ENCODE results near the gene UFSP2.

The UFSP2 gene, protein sequence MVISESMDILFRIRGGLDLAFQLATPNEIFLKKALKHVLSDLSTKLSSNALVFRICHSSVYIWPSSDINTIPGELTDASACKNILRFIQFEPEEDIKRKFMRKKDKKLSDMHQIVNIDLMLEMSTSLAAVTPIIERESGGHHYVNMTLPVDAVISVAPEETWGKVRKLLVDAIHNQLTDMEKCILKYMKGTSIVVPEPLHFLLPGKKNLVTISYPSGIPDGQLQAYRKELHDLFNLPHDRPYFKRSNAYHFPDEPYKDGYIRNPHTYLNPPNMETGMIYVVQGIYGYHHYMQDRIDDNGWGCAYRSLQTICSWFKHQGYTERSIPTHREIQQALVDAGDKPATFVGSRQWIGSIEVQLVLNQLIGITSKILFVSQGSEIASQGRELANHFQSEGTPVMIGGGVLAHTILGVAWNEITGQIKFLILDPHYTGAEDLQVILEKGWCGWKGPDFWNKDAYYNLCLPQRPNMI

DNA sequence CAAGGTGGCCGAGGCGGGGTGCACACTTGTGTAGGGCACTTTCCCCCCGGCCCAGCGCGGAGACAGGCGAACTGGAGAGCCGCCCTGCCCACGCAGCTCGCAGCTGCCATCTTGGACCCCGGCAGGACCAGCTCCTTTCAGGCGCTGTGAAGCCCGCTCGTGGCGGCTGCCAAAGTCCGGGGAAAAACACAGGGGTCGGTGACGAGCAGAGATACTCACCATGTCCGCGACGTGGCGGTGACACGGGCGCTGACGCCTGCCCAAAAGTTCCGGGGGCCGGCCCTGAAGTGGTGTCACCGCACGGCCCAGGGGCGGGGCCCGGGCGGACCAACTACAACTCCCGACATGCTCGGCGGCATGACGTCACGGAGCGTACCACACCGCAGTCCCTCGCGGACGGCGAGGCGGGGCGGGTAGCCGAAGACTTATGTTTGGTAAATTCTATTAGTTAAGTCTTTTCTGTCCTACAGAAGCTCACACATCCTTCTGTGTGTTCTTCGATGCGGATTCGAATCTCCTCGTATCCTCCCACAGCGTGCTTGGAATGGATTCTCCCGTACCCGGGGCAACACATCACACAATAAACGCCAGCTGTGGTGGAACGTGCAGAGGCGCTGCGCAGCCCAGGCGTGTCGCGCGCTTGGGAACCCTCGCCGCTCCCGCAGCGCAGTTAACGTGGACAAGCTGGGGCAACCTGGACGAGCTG, at the start of gene UFSP2:
Gene UFSP2 (minus strand): TSS at position 318 of the 706 bp plus-strand sequence. CDS start 96 bp downstream, at position 222.
- DNase-seq (ENCODE audit: low read depth, low spot score) = peak; percentile 74

DNA sequence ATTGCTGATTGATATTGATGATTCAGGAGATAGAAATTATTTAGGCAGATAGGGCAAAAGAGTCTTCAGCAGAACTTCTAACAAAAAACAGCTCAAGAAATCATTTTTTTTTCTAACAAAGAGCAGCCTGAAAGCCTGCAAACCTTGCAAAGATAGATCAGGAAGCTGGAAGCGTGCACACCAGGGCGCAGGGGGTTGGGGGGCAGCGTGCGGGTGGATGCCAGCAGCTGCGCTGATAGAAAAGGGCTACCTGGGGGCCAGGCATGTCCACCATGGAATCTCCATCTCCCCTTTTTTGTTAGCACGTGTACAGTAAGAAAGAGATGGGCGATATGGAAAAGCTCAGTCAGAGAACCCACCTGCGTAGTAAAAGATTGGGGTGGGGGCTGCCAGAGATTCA, 47.5 kb upstream of the UFSP2 start:
- DNase-seq (ENCODE audit: low read depth, low spot score) = no peak

DNA sequence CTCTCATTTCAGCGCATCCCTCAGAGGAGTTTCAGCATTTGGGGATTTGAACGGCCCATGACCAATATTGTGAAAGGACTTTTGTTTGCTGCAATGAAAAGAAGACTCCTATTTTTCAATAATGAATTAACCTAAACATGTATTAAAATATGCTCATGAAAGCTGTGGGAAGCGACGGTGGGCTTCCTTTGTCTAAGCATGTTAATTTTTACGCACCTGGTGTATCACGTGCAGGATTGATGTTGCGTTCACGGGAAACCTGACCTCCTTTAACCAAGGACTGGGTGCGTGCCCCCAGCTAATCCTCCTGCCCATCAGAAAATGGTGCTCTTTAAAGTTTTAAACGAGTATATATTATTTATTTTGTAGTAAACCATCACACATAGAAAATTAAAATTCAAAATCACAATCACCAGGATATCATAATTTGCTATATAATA, 46.4 kb upstream of the UFSP2 start:
- no peak for DNase-seq (ENCODE audit: low read depth, low spot score)

DNA sequence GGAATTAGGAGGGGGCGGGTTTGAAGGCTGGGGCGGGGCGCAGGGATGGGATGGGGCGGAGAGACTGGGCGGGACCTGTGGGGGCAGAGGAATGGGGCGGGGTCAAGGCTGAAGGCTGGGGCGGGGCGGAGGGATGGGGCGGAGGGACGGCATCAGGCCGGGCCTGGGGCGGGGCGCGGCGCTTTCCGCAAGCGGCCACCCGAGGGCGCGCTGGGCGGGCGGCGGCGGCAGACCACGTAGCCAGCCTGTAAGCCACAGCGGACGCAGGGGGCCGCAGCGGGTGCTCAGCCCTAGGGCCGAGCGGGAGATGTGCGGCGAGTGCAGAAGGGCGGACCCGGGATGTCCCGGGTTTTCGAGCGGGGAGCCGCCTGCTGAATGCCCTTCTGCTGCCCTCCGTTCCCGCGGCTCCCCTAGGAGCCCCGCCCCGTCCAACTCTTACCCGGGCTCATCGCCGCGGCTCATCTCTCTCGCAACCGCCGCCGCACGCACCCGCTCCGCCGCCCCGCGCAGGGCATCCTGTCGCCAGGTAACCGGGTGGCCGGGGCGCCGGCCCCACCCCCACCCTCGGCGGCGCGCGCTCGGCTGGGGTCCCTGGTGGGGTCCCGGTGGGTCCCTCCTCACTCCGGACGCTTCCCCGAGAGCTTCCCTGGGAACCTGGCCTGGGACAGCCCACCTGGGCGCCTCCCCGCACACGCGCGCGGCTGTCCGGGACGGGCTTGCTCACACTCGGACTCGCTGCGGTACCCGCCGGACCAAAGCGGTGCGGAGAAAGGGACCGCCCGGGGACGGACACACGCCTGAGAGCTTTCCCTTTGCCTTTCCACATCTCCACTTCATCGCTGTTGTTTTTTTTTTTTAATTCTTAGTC, 45.7 kb upstream of the UFSP2 start, which contains the start of gene CCDC110:
Gene CCDC110 (minus strand): TSS at position 499 of the 868 bp plus-strand sequence. CDS start 50 bp downstream, at position 449.
- peak; percentile 71 for DNase-seq (ENCODE audit: low read depth, low spot score)

DNA sequence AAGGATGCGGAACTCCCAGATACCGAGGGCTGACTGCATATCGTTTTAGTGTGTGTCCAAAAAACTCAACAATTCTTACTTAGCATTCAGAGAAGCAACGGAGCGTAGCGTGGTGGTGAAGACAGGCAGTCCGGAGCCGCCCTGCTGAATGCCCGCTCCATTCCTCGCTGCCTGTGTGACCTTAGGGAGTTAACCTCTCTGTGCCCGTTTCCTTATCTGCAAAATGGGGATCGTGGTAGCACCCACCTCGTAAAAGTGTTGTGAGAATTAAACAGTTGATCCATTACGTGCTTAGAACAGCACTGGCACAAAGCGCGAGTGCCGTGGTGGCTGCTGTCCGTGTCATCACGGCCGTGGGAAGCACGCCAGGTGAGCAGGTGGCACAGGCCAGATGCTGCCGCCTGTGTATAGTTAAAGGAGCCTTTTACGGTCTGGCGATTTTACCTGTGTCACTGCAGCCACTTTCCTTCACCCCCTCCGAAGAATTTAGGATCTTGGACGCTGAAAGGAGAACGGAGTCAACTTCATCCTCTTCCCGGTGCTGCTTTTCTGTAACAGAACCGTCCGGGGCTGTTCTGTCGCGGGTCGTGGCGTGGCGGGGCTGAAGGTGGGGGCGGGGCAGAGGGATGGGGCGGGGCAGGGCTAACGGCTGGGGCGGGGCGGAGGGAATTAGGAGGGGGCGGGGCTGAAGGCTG, 44.9 kb upstream of the UFSP2 start:
- peak; percentile 15 for DNase-seq (ENCODE audit: low read depth, low spot score)

DNA sequence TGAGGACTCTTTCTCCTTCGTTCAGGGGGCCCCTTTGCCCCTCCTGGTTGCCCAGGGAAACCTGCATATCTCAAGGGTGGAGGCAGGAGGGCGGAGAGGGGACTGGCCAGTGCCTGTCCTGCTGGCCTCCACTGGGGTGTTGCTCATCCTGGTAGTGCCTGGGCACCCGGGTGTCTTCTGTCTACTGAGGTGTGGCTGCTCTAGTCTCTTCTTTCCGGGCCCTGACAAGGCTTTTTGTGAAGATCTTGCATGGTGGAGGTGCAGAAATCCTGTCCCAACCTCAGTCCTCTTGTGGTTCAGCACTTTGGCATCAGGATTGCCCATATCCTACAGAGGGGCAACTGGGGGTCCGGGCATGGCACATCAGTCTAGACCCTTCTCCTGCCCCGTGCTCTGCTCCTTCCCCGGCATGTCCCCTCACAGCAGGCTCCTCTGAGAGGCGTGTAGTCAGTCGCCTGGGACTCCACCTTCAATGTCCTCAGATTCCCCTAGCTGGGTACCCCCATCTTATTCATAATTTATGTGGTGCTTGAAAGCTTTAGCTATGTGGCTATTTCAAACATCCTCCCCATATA, 43.9 kb upstream of the UFSP2 start:
- DNase-seq (ENCODE audit: low read depth, low spot score) = no peak

DNA sequence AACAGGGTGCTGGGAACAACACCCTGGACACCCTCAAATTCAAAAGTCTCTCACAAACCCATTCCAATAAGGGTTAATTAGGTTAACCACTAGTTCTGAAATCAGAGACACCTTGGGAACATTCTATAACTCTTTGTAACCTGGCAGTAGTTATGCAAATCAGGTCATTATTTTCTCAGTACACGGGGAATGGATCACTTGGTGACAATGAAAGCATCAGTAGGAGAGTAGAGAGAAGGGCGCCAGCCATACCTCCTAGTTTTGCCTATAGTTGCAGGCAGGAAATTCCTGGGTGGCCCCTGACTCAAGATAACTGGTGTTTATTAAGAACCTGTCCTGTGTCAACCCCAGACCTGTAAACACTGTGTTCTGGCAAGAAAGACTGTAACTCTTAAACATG, 43.2 kb upstream of the UFSP2 start:
- no peak for DNase-seq (ENCODE audit: low read depth, low spot score)

DNA sequence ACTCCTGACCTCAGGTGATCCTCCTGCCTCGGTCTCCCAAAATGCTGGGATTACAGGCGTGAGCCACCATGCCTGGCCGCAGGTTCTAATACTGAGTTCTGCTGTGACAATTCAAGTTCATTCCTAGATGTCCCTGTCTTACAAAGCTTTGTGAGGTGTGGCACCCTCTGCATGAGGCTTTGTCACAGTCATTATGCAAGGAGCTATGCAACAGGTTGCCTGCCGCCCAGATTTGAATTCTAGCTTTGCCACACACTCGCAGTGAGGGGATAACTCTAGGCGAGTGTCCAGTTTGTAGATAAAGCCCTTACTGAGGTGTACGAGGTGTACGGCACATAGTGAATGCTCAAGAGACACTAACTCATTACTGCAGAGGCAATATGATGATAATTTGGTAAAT, 42.2 kb upstream of the UFSP2 start:
- no peak for DNase-seq (ENCODE audit: low read depth, low spot score)

DNA sequence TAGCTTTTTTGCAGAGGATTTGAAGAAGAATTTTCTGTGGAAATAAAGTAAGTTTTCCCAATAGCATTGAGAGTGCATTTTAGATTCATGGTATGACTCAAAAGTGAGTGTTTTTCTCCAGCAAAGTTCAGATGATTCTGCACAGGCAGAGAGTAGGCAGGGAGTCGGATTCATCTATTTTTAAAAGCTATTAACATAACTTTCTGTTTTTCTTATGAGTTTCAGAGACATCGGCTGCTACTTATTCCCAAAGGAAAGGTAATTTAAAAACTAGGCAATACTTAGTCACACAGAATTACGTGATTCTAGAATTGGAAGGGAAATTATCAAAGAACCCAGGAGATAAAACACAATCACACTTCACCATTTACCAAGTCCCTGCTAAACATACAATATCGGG, 41.3 kb upstream of the UFSP2 start:
- DNase-seq (ENCODE audit: low read depth, low spot score) = no peak

DNA sequence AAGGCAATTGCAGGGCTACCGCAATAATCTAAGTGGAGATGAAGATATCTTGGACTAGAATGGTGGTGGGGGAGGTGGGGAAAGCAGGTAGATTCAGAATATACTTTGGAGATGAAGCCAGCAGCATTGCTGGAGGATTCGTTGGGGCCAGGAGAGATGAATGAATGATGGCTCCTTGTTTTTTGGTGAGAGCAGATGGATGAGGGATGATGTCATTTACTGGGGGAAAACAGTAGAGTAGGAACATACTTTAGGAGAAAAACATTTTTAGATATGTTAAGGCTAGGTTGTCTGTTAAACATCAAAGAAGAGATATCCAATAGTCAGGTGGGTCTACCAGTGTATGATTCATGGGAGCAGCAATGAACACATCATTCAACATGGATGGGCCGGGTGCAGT, 39.9 kb upstream of the UFSP2 start:
- no peak for DNase-seq (ENCODE audit: low read depth, low spot score)

DNA sequence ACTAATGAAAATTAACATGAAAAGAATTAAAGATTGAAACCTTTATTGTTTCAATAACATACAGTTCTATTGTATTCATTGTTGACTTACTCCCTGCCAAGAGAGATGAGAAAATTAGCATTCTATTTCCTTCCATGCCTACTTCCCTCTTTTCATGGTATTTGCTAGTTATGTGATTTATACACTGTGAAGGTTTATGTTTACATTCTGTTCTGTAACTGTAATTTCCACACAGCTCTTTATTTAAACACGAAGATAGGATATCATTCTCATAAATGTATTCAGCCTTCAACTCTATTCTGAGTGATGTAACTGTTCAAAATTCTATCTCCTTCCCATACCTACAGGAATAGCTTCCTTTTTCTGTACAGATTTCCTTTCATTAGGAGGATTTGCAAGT, 39.1 kb upstream of the UFSP2 start:
- no peak for DNase-seq (ENCODE audit: low read depth, low spot score)

DNA sequence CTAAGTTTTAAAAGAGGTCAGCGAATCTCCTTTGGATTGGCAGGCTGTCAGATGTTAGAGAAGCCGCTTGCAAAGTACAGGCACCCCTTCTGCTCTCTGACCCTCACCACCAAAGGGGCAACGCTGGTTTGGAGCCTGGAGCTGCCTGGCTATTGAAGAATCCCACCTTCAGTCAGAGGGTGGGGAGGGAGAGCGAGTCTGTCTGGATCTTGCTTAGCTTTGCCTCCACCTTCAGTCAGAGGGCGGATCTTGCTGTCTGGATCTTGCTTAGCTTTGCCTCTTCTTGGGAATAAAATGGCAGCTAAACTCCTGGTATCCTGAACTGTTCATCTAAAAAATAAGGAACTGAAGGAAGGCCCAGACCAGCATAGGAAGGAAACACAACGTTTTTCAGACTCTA, 38.4 kb upstream of the UFSP2 start:
- DNase-seq (ENCODE audit: low read depth, low spot score) = no peak

DNA sequence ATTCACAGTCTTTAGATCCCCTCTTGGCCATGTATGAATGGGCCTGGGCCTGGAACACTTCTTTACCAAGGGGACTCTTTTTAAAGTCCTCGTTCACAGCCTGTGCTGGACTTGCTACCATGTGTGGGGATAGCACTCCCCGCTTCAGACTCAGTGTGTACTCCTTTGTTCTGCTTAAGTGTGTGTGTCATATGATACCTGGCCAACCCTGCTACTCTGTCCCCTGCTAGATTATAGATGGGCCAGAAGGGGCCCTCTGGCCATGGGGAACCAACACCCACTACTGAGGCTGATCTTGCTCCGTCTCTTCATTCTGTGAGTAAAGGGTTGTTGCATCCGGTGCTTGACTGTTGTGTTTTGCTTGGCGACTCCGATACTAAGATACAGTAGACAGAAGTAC, 37.8 kb upstream of the UFSP2 start:
- no peak for DNase-seq (ENCODE audit: low read depth, low spot score)

DNA sequence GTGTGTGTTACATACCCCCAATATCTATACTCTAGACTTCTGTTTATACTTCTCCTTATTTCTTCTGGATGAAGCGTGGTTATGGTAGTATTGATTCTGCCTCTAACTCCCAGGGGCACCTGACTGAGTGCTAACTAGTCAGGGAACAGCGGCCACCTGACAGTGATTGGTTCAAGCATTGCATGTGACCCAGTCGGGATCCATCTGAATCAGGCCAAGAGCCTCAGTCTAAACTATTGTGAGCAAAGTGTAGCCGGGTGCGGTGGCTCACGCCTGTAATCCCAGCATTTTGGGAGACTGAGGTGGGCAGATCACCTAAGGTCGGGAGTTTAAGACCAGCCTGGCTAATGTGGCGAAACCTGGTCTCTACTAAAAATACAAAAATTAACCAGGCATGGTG, 35.8 kb upstream of the UFSP2 start:
- DNase-seq (ENCODE audit: low read depth, low spot score) = no peak

DNA sequence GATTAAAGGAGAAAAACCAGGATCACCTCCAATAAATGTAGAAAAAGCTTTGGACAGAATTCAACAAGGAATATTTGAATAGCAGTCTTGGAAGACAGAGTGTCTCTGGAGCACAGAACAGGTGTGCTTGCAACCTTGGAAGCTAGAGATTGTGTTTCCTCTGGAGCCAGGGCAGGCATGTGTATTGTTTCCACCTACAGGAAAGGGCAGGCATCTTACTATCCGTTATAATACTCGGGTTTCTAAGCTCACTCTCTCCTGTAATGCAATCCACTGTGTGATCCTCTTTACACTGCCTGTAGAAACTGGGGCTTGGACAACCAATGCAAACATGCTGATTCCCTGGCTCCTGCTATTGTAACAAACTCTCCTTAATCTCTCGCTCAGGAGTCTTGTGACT, 31.4 kb upstream of the UFSP2 start:
- DNase-seq (ENCODE audit: low read depth, low spot score) = no peak

DNA sequence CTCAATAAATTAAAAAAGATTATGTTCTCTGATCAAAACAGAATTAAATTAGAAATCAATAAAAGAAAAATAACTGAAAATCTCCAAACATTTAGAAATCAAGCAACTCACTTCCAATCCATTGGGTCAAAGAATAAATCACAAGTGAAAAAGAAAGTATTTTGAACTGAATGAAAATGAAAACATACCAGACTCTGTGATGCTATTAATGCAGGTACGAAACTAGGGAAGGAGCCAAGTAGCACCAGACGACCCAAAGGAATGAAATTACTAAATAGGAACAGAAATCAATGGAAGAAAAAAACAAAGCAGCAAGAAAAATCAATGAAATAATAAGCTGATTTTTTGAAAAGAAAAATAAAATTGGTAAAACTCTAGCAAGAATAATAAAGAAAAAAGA, 30.4 kb upstream of the UFSP2 start:
- no peak for DNase-seq (ENCODE audit: low read depth, low spot score)

DNA sequence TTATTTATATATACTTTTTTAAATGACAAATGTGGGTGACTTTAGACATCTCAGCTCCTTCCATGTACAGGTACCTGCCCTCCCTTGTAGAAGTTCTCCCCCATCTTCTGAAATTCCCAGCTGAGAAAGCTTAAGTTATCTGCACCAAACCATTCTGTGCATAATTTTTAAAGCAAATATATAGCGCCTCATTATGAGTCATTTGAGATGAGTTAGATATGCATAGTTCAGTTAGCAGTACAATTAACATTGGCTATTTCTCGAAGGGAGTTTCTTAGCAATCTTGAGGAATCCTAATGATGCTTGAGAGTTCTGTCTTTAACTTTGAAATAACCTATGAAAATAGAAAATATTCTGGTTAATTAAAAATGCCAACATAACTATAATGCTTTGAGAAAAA, 19.4 kb upstream of the UFSP2 start:
- no peak for DNase-seq (ENCODE audit: low read depth, low spot score)

DNA sequence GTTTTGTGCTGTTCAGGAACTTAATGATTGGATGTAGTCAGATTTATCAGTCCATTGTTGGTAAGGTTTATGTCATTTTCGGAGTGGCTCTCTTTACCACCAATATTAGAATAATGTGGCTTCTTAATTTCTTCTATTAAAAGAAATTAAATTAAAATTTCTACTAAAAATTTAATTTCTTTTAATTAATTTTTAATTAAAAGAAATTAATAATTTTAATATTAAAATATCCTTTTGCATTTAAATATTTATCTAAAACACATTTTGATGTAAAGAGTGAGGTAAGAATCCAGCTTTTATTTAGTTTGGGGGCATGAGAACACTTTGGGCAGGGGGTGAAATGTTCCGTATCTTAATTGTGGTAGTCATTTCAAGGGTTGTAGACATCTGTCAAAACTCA, 15.7 kb upstream of the UFSP2 start:
- no peak for DNase-seq (ENCODE audit: low read depth, low spot score)

DNA sequence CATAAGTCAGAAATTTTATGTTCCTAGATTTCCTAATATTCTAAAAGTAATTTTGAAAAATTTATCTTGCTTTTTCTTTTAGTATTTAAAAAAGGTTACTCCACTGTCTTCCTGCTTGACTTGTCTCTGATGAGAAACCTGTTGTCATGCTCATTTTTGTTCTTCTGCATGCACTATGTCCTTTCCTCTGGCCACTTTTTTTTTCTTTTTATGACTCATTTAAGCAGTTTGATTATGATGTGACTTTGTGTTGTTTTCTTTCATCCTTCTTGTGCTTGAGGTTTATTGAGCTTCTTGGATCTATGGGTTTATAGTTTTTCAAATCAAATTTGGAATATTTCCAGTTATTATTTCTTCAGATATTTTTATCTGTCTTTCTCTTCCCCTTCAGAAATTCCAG, 12.0 kb upstream of the UFSP2 start:
- DNase-seq (ENCODE audit: low read depth, low spot score) = no peak

DNA sequence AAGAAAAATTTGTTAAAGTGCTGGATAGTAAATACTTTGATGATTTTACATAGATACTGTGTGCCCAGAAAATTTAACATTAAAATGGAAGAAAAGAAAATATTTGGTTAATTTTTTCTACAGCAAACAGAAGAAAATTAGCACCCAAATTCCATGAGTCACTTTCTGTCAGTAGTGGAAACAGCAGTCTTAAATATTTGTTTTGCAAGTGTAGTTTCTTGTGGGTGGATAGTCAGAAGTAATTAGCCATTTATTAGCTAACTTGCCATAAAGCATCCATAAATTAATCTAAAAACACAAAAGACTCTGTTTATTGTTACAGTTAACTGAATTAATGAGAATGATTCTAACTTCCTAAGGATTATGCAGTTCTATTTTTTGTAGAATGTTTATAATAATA, 9.7 kb upstream of the UFSP2 start:
- DNase-seq (ENCODE audit: low read depth, low spot score) = no peak

DNA sequence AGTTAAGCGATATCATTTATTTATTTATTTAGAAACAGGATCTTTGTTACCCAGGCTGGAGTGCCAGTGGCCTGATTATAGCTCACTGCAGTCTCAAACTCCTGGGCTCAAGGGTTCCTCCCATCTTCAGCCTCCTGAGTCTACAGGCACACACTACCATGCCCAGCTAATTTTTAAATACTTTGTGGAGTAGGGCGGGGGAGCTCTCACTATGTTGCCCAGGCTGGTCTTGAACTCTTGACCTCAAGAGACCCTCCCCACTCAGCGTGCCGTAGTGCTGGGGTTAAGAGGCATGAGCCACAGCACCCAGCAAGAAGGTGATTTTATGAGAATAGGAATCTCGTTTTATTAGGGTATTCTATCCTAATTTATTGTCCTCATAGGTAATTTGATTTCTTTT, 3.9 kb upstream of the UFSP2 start:
- DNase-seq (ENCODE audit: low read depth, low spot score) = no peak
